ENCODE data around the gene SEBOX. TPM values are rescaled to one million over a fixed set of nuclear protein-coding genes. Genes with fewer than 3 reads are reported as not detected.

SEBOX gene
- total RNA-seq, 4 donors from 2014 or later: not detected

- Histone ChIP-seq H3K36me3 (no peaks in the 10 kb centered on the region), H3K27me3 (no peaks in the 10 kb centered on the region), H3K4me3 (no peak overlapping the region), H3K27ac (no peak overlapping the region), H3K9me3 (no peaks in the 10 kb centered on the region), H3K4me1 (peaks cover 0 to 3% of the 10 kb centered on the region in 2 donors)
- intact Hi-C loops (cut with DNase I; ENCODE audit: low total_unique reads): no loop called here
- DNase-seq: no peak
- no peak for TF ChIP-seq CTCF (IDR thresholded peaks at IDR 0.05)
- no peak for TF ChIP-seq POLR2A (IDR thresholded peaks at IDR 0.05)
These were observed 48.9 kb downstream of the SEBOX start for GRCh38 chr17:28315846-28316705.

- DNase-seq: no peak
- no peaks in the 10 kb centered on the region for H3K36me3 ChIP-seq
- intact Hi-C loops (cut with DNase I; ENCODE audit: low total_unique reads): no loop called here
These were observed 51.2 kb downstream of the SEBOX start for GRCh38 chr17:28313841-28314240.

More at GRCh38 chr17:28313841-28314240, 51.2 kb downstream of the SEBOX start:
- H3K27ac ChIP-seq: no peak overlapping the region
- peaks cover 0 to 3% of the 10 kb centered on the region in 2 donors for H3K4me1 ChIP-seq
- no peaks in the 10 kb centered on the region for H3K9me3 ChIP-seq
- H3K27me3 ChIP-seq: no peaks in the 10 kb centered on the region
- no peak for TF ChIP-seq POLR2A (IDR thresholded peaks at IDR 0.05)
- no peak for TF ChIP-seq CTCF (IDR thresholded peaks at IDR 0.05)
- no peak overlapping the region for H3K4me3 ChIP-seq

Small RNA genes within 50 kb of the gene (microRNA-seq; reads per million reads assigned to microRNA genes)
- not detected for gene MIR4723 (ENCODE audit: borderline microRNAs expressed, borderline replicate concordance)

Other genes starting within 250 kb of the SEBOX start
- 10 to 100 TPM in 2 of 4 donors, 1 to 10 TPM in 2; 1.5 to 17.9 (median 10.4) TPM for gene TMEM97, start 46.0 kb downstream of the SEBOX start, total RNA-seq
- gene IFT20, start 29.7 kb downstream of the SEBOX start, total RNA-seq: 100 to 1,000 TPM in 1 of 4 donors, 10 to 100 TPM in 3; 30.5 to 241 (median 59.1) TPM
- gene TNFAIP1, start 29.4 kb downstream of the SEBOX start, total RNA-seq: 10 to 100 TPM; 18.2 to 67.1 (median 38.4) TPM
- 10 to 100 TPM; 37.7 to 53.0 (median 41.2) TPM for gene POLDIP2, start 7.7 kb downstream of the SEBOX start, total RNA-seq
- 1 to 10 TPM in 1 of 4 donors, under 1 TPM in 2, not detected in 1; 0.51 to 2.1 (median 0.69) TPM for gene VTN, start 5.1 kb upstream of the SEBOX start, total RNA-seq
- 10 to 100 TPM in 3 of 4 donors, 1 to 10 TPM in 1; 5.3 to 24.4 (median 17.2) TPM for gene SARM1, start 6.5 kb upstream of the SEBOX start, total RNA-seq
- 10 to 100 TPM in 1 of 4 donors, 1 to 10 TPM in 3; 1.5 to 17.6 (median 4.7) TPM for gene SLC46A1, start 41.0 kb upstream of the SEBOX start, total RNA-seq
- gene SLC13A2, start 108.4 kb upstream of the SEBOX start, total RNA-seq: not detected
- not detected for gene FOXN1, start 141.1 kb upstream of the SEBOX start, total RNA-seq
- gene UNC119, start 187.4 kb upstream of the SEBOX start, total RNA-seq: 10 to 100 TPM in 3 of 4 donors, 1 to 10 TPM in 1; 4.1 to 28.5 (median 21.6) TPM
- 10 to 100 TPM in 2 of 4 donors, 1 to 10 TPM in 2; 7.2 to 48.3 (median 26.6) TPM for gene PIGS, start 206.3 kb upstream of the SEBOX start, total RNA-seq
- gene ALDOC, start 211.7 kb upstream of the SEBOX start, total RNA-seq: 10 to 100 TPM in 2 of 4 donors, 1 to 10 TPM in 2; 4.1 to 17.8 (median 11.1) TPM
- 10 to 100 TPM in 1 of 4 donors, 1 to 10 TPM in 2, not detected in 1; 1.5 to 21.4 (median 7.0) TPM for gene SPAG5, start 233.8 kb upstream of the SEBOX start, total RNA-seq
- 10 to 100 TPM in 2 of 4 donors, 1 to 10 TPM in 1, not detected in 1; 5.9 to 19.6 (median 11.3) TPM for gene RSKR, start 249.0 kb upstream of the SEBOX start, total RNA-seq

Measured in uterus (tissue), 4 donors.